K562 (cell line): ENCODE data around the gene HOXC10. TPM values are rescaled to one million over a fixed set of nuclear protein-coding genes. Genes with fewer than 3 reads are reported as not detected.

Experiments
- CREB1 ChIP-seq, 2 experiments: sonication (generic) in 1 of 2; formaldehyde crosslinking in 1 of 2; IDR thresholded peaks; 2 replicates each; pipeline versions ENCODE4 v1.6.1 to v1.8.0; 2012 to 2022; ENCODE audit warnings: inconsistent platforms in 1 of 2, mild to moderate bottlenecking in 1 of 2, missing genetic modification reagents in 1 of 2, moderate library complexity in 1 of 2
- CXXC5 ChIP-seq: fragments of 250-450 bp; sonication (Bioruptor Pico); IDR thresholded peaks from 2 replicates; pipeline ENCODE4 v1.8.0; 2022; ENCODE audit warnings: inconsistent platforms, mild to moderate bottlenecking, moderate library complexity
- EGR1 ChIP-seq: fragments of 450-650 bp; conservative IDR thresholded peaks from 2 replicates; pipeline ENCODE4 v1.6.1; 2017; ENCODE audit warnings: mild to moderate bottlenecking
- ERF ChIP-seq: fragments of 450-650 bp; formaldehyde crosslinking; IDR thresholded peaks from 2 replicates; pipeline ENCODE4 v1.4.0; 2020; ENCODE audit warnings: mild to moderate bottlenecking, mixed read lengths
- ETV6 ChIP-seq, 3 experiments: fragments of 150-350 bp in 1 of 3; sonication (generic) in 1 of 3; formaldehyde crosslinking in 1 of 3; IDR thresholded peaks; 2 replicates each; pipeline versions ENCODE4 v1.6.1 to v1.8.0; 2014 to 2022; ENCODE audit warnings: borderline replicate concordance in 2 of 3, low read depth in 2 of 3, antibody characterized with exemption in 1 of 3, low read length in 1 of 3, mild to moderate bottlenecking in 1 of 3, missing genetic modification reagents in 1 of 3
- HNRNPLL ChIP-seq: fragments of 200-400 bp; formaldehyde crosslinking; IDR thresholded peaks from 2 replicates; pipeline ENCODE4 v1.6.1; 2017; ENCODE audit warnings: low read length, low read depth, mild to moderate bottlenecking; ENCODE audit not compliant: poor library complexity, severe bottlenecking
- JUND ChIP-seq, 2 experiments: IDR thresholded peaks; 2 replicates in 1 of 2; 3 replicates in 1 of 2; pipeline ENCODE4 v1.6.1; 2011; ENCODE audit warnings: borderline replicate concordance in 2 of 2, low read depth in 2 of 2, low read length in 2 of 2, improper control_type of control experiment in 1 of 2, missing biosample characterization in 1 of 2, missing genetic modification characterization in 1 of 2, missing genetic modification reagents in 1 of 2
- L3MBTL2 ChIP-seq: fragments of 450-650 bp; IDR thresholded peaks from 2 replicates; pipeline ENCODE4 v1.6.1; 2016; ENCODE audit warnings: mild to moderate bottlenecking, moderate library complexity
- LCOR ChIP-seq: sonication (generic); formaldehyde crosslinking; IDR thresholded peaks from 2 replicates; pipeline ENCODE4 v1.8.0; 2022; ENCODE audit warnings: mild to moderate bottlenecking, missing genetic modification reagents
- MTA1 ChIP-seq: fragments of 450-650 bp; IDR thresholded peaks from 2 replicates; pipeline ENCODE4 v1.6.1; 2017; ENCODE audit warnings: borderline replicate concordance
- NFRKB ChIP-seq: fragments of 450-650 bp; IDR thresholded peaks from 2 replicates; pipeline ENCODE4 v1.6.1; 2016; ENCODE audit warnings: low read depth
- NR2C1 ChIP-seq, 2 experiments: fragments of 450-650 bp; IDR thresholded peaks; 2 replicates each; pipeline ENCODE4 v1.6.1; 2017; ENCODE audit warnings: mild to moderate bottlenecking in 2 of 2, antibody characterized with exemption in 1 of 2, inconsistent platforms in 1 of 2, missing compliant biosample characterization in 1 of 2, missing genetic modification characterization in 1 of 2
- PRDM10 ChIP-seq: fragments of 450-650 bp; IDR thresholded peaks from 2 replicates; pipeline ENCODE4 v1.6.1; 2018; ENCODE audit not compliant: partially characterized antibody
- RBM34 ChIP-seq: fragments of 200-400 bp; formaldehyde crosslinking; IDR thresholded peaks from 2 replicates; pipeline ENCODE4 v1.6.1; 2018; ENCODE audit warnings: low read length, borderline replicate concordance; ENCODE audit not compliant: insufficient read depth
- SETDB1 ChIP-seq: IDR thresholded peaks from one replicate; pipeline ENCODE4 v1.6.1; 2012; ENCODE audit warnings: low read length, control low read depth, inconsistent platforms
- TAF1 ChIP-seq: IDR thresholded peaks from 2 replicates; pipeline ENCODE4 v1.6.1; 2011; ENCODE audit warnings: mild to moderate bottlenecking, low read length, moderate library complexity; ENCODE audit not compliant: insufficient read depth, control insufficient read depth, severe bottlenecking; ENCODE audit errors: extremely low read depth
- TAL1 ChIP-seq: fragments of 450-650 bp; IDR thresholded peaks from 2 replicates; pipeline ENCODE4 v1.6.1; 2016; ENCODE audit warnings: mild to moderate bottlenecking
- TGIF2 ChIP-seq: sonication (generic); formaldehyde crosslinking; IDR thresholded peaks from 2 replicates; pipeline ENCODE4 v1.8.1; 2022; ENCODE audit warnings: mild to moderate bottlenecking, missing genetic modification reagents, moderate library complexity
- ZBTB17 ChIP-seq: fragments of 450-650 bp; formaldehyde crosslinking; IDR thresholded peaks from 2 replicates; pipeline ENCODE4 v1.4.0; 2020; ENCODE audit warnings: mild to moderate bottlenecking
- ZBTB43 ChIP-seq: sonication (generic); formaldehyde crosslinking; IDR thresholded peaks from 2 replicates; pipeline ENCODE4 v1.8.0; 2023; ENCODE audit warnings: mild to moderate bottlenecking, missing genetic modification reagents
- ZNF584 ChIP-seq: fragments of 200-800 bp; sonication (Bioruptor generic); IDR thresholded peaks from 2 replicates; pipeline ENCODE4 v1.6.1; 2016; ENCODE audit warnings: low read depth, mild to moderate bottlenecking, missing genetic modification characterization, missing compliant biosample characterization
- polyA plus RNA-seq, 8 experiments: library from polyadenylated mRNA; depleted of rRNA in 4 of 8; stranded (reverse) in 5 of 8; unstranded in 3 of 8; fragments of >200 nt; fragmentation: Nextera tagmentation in 2 of 8; fragmentation: Illumina TruSeq in 1 of 8; extraction: Ambion mirVana in 2 of 8; extraction: Trizol in 1 of 8; gene quantifications; 2 replicates each; pipeline versions ENCODE4 v1.2.1 to v1.2.3, GENCODE V29; 2011 to 2014; ENCODE audit warnings: inconsistent platforms in 1 of 8, missing spikeins in 1 of 8
- total RNA-seq, 7 experiments: library from RNA; depleted of rRNA in 6 of 7; stranded (reverse); fragments of >200 nt in 6 of 7; fragmentation: Illumina TruSeq in 2 of 7; extraction: Trizol in 2 of 7; gene quantifications; 2 replicates each; pipeline versions ENCODE4 v1.2.1 to v1.2.3, GENCODE V29; 2011 to 2021; ENCODE audit warnings: low replicate concordance in 1 of 7

Gene HOXC10
- total and polyA plus RNA-seq, 9 of the 15 experiments (the other 6 are each of a cell fraction or from before 2014, with no cell fraction given): 0.13 to 0.77 (median 0.35) TPM; not detected in 2

- peak; percentile 56 for TF ChIP-seq PRDM10
- no peak for TF ChIP-seq ZBTB43 (CRISPR knock-in tag)
- peak; percentile 29; the same call in 1 of the 2 replicates for TF ChIP-seq LCOR
- peak; percentile 80 for TF ChIP-seq EGR1
- peak; percentile 8; the same call in 1 of the 2 replicates for TF ChIP-seq ZNF584 (CRISPR knock-in tag)
- TF ChIP-seq CXXC5 (CRISPR knock-in tag): peak; percentile 84
- peak; percentile 80 for TF ChIP-seq TAF1
- TF ChIP-seq MTA1: 0 out of 2 replicates have a peak, but pooled peaks have one; percentile 13
- no peak for TF ChIP-seq NR2C1 (IDR thresholded peaks at IDR 0.05)
- 0 out of 2 replicates have a peak, but pooled peaks have one; percentile 17 for TF ChIP-seq NR2C1 (tag; IDR thresholded peaks at IDR 0.05)
- TF ChIP-seq CREB1 (IDR thresholded peaks at IDR 0.05): 0 out of 2 replicates have a peak, but pooled peaks have one; percentile 18
- TF ChIP-seq CREB1 (CRISPR knock-in tag; IDR thresholded peaks at IDR 0.05): no peak
- TF ChIP-seq TGIF2 (CRISPR knock-in tag): peak; percentile 48; the same call in 1 of the 2 replicates
- 0 out of 2 replicates have a peak, but pooled peaks have one; percentile 40 for TF ChIP-seq ZBTB17
- TF ChIP-seq ERF (CRISPR knock-in tag): no peak
- peak; percentile 92; the same call in 1 of the 2 replicates for TF ChIP-seq NFRKB
- TF ChIP-seq JUND (IDR thresholded peaks at IDR 0.05; ENCODE audit: borderline replicate concordance, low read depth, low read length): peak; percentile 24; the same call in 1 of the 2 replicates
- no peak; the same call in 2 of the 3 replicates for TF ChIP-seq JUND (tag; IDR thresholded peaks at IDR 0.05; ENCODE audit: borderline replicate concordance, low read depth, low read length)
- TF ChIP-seq TAL1: no peak
- peak; percentile 62 for TF ChIP-seq HNRNPLL
- peak; percentile 61; the same call in 1 of the 2 replicates for TF ChIP-seq L3MBTL2
- no peak for TF ChIP-seq SETDB1
- no peak for TF ChIP-seq RBM34
- TF ChIP-seq ETV6 (IDR thresholded peaks at IDR 0.05; ENCODE audit: borderline replicate concordance in 1 of 2, low read depth in 2 of 2, low read length in 1 of 2): peak in 1 of 2 experiments; percentile 65; a peak in 1 of 4 replicates
- no peak for TF ChIP-seq ETV6 (CRISPR knock-in tag; IDR thresholded peaks at IDR 0.05; ENCODE audit: borderline replicate concordance)
Measured at GRCh38 chr12:53995378-53996239, 10.7 kb downstream of the HOXC10 start (continued).
